ENCODE results near the gene FAU. TPM values are rescaled to one million over a fixed set of nuclear protein-coding genes. Genes with fewer than 3 reads are reported as not detected.
A peak's percentile ranks its signal among the peaks of the same experiment; 100 is the strongest.

The FAU gene
- total and polyA plus RNA-seq, 2 of the 13 experiments (the other 11 are each of a cell fraction or from before 2014, with no cell fraction given) = 374 to 869 TPM

GRCh38 chr11:65134240-65134951 lies 12.5 kb upstream of the FAU start, which contains the start of gene SYVN1 (continued):
- TF ChIP-seq ZBTB26 (CRISPR knock-in tag; IDR thresholded peaks at IDR 0.05; ENCODE audit: borderline replicate concordance) (0 out of 2 replicates have a peak, but pooled peaks have one; percentile 60), HOXD1 (CRISPR knock-in tag; IDR thresholded peaks at IDR 0.05) (peak; percentile 45; the same call in 1 of the 2 replicates), CBX2 (IDR thresholded peaks at IDR 0.05; ENCODE audit: low read depth, low read length) (no peak), CBX2 (CRISPR knock-in tag; IDR thresholded peaks at IDR 0.05; ENCODE audit: low read depth) (no peak), BHLHE40 (IDR thresholded peaks at IDR 0.05; ENCODE audit: low read length) (peak; percentile 90), PCBP2 (optimal IDR thresholded peaks at IDR 0.05; ENCODE audit: low read depth, low read length, poor library complexity, severe bottlenecking) (no peak), DPF2 (CRISPR knock-in tag; IDR thresholded peaks at IDR 0.05; ENCODE audit: borderline replicate concordance, low read depth) (no peak), ZNF883 (CRISPR knock-in tag; IDR thresholded peaks at IDR 0.05; ENCODE audit: not compliant biosample characterization) (peak; percentile 92), ASH2L (IDR thresholded peaks at IDR 0.05; ENCODE audit: insufficient read length, low read depth, low read length) (peak; percentile 88), ZBTB42 (CRISPR knock-in tag; IDR thresholded peaks at IDR 0.05) (no peak), ZBTB7A (CRISPR knock-in tag; IDR thresholded peaks at IDR 0.05) (peak; percentile 65; the same call in 1 of the 2 replicates), ZNF207 (IDR thresholded peaks at IDR 0.05; ENCODE audit: borderline replicate concordance) (no peak), MIER2 (CRISPR knock-in tag; IDR thresholded peaks at IDR 0.05) (0 out of 2 replicates have a peak, but pooled peaks have one; percentile 54), MAFK (conservative IDR thresholded peaks at IDR 0.05 in 1 of 2, IDR thresholded peaks at IDR 0.05 in 1 of 2; ENCODE audit: low read length in 2 of 2) (no peak), ZNF766 (CRISPR knock-in tag; IDR thresholded peaks at IDR 0.05; ENCODE audit: borderline replicate concordance) (peak; percentile 72; the same call in 1 of the 2 replicates), POLR2A (IDR thresholded peaks at IDR 0.05; ENCODE audit: insufficient read depth in 1 of 2, low read depth in 2 of 2, low read length in 2 of 2) (peak; percentile 74 to 94; a peak in 3 of 4 replicates), POLR2AphosphoS2 (IDR thresholded peaks at IDR 0.05; ENCODE audit: low read depth, low read length) (peak; percentile 80; the same call in 1 of the 2 replicates)
- TF ChIP-seq, protein P1, sequence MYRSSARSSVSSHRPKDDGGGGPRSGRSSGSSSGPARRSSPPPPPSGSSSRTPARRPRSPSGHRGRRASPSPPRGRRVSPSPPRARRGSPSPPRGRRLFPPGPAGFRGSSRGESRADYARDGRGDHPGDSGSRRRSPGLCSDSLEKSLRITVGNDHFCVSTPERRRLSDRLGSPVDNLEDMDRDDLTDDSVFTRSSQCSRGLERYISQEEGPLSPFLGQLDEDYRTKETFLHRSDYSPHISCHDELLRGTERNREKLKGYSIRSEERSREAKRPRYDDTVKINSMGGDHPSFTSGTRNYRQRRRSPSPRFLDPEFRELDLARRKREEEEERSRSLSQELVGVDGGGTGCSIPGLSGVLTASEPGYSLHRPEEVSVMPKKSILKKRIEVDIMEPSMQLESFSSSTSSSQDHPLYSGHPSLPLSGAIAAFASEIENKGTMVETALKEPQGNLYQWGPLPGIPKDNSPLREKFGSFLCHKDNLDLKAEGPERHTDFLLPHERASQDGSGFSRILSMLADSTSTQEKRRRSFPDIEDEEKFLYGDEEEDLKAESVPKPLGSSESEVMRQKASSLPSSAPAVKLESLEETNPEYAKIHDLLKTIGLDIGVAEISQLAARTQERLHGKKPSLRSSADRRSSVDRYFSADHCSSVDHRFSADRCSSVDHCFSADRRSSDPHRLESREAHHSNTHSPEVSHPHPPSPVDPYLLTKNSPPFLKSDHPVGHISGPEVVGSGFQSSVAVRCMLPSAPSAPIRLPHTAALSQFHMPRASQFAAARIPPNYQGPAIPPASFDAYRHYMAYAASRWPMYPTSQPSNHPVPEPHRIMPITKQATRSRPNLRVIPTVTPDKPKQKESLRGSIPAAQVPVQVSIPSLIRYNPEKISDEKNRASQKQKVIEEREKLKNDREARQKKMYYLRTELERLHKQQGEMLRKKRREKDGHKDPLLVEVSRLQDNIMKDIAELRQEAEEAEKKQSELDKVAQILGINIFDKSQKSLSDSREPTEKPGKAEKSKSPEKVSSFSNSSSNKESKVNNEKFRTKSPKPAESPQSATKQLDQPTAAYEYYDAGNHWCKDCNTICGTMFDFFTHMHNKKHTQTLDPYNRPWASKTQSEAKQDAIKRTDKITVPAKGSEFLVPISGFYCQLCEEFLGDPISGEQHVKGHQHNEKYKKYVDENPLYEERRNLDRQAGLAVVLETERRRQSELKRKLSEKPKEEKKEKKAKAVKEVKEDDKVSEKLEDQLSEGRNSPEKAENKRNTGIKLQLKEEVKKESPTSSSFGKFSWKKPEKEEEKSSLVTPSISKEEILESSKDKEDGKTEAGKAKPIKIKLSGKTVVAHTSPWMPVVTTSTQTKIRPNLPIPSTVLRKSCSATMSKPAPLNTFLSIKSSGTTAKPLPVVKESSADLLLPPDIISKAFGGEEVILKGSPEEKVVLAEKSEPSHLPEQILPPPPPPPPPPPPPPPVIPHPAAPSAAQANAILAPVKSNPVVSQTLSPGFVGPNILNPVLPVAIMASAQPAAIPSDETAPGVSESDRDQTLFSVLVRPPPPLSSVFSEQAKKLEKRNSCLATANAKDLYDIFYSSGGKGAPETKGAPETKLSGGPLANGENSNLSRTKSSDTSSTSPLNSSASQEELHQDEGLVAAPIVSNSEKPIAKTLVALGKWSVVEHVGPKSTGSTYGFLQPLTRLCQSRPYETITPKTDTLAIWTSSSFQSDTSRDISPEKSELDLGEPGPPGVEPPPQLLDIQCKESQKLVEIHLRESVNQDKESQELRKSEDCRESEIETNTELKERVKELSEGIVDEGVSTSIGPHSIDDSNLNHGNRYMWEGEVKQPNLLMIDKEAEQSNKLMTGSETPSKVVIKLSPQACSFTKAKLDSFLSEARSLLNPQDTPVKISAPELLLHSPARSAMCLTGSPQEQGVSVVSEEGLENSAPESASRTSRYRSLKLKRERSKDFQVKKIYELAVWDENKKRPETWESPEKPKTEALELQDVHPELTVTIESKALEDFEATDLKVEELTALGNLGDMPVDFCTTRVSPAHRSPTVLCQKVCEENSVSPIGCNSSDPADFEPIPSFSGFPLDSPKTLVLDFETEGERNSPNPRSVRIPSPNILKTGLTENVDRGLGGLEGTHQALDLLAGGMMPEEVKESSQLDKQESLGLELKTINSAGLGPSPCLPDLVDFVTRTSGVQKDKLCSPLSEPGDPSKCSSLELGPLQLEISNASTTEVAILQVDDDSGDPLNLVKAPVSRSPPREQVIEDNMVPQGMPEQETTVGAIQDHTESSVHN (CRISPR knock-in tag; IDR thresholded peaks at IDR 0.05) = no peak
- TF ChIP-seq, protein P2, sequence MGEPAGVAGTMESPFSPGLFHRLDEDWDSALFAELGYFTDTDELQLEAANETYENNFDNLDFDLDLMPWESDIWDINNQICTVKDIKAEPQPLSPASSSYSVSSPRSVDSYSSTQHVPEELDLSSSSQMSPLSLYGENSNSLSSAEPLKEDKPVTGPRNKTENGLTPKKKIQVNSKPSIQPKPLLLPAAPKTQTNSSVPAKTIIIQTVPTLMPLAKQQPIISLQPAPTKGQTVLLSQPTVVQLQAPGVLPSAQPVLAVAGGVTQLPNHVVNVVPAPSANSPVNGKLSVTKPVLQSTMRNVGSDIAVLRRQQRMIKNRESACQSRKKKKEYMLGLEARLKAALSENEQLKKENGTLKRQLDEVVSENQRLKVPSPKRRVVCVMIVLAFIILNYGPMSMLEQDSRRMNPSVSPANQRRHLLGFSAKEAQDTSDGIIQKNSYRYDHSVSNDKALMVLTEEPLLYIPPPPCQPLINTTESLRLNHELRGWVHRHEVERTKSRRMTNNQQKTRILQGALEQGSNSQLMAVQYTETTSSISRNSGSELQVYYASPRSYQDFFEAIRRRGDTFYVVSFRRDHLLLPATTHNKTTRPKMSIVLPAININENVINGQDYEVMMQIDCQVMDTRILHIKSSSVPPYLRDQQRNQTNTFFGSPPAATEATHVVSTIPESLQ (CRISPR knock-in tag; conservative IDR thresholded peaks at IDR 0.05) = no peak

All from HepG2 (cell line).